HepG2 (cell line): ENCODE results near the gene RNPEPL1. TPM values are rescaled to one million over a fixed set of nuclear protein-coding genes. Genes with fewer than 3 reads are reported as not detected.

Experiments used
- AGO2 ChIP-seq: fragments of 200-400 bp; formaldehyde crosslinking; optimal IDR thresholded peaks from 2 replicates; pipeline ENCODE3; 2017; ENCODE audit warnings: mild to moderate bottlenecking, low read depth, low read length, moderate library complexity
- AHDC1 ChIP-seq: sonication (generic); formaldehyde crosslinking; IDR thresholded peaks from 2 replicates; pipeline ENCODE4 v1.5.1; 2020; ENCODE audit warnings: mild to moderate bottlenecking, missing genetic modification reagents, borderline replicate concordance
- ELK4 ChIP-seq: sonication (generic); formaldehyde crosslinking; IDR thresholded peaks from 2 replicates; pipeline ENCODE4 v1.9.0; 2021; ENCODE audit warnings: missing genetic modification reagents, borderline replicate concordance
- PAX8 ChIP-seq: sonication (generic); formaldehyde crosslinking; IDR thresholded peaks from 2 replicates; pipeline ENCODE4 v1.8.0; 2022; ENCODE audit warnings: mild to moderate bottlenecking, missing genetic modification reagents, borderline replicate concordance
- SALL1 ChIP-seq: sonication (generic); formaldehyde crosslinking; IDR thresholded peaks from 2 replicates; pipeline ENCODE4 v1.8.0; 2022; ENCODE audit warnings: mild to moderate bottlenecking, missing genetic modification reagents
- SKIL ChIP-seq: sonication (generic); formaldehyde crosslinking; IDR thresholded peaks from 2 replicates; pipeline ENCODE4 v1.8.0; 2022; ENCODE audit warnings: missing genetic modification reagents, mild to moderate bottlenecking, moderate library complexity, borderline replicate concordance
- ZFYVE20 ChIP-seq: sonication (generic); formaldehyde crosslinking; IDR thresholded peaks from 2 replicates; pipeline ENCODE4 v1.8.0; 2023; ENCODE audit warnings: low read depth, mild to moderate bottlenecking, moderate library complexity, missing genetic modification reagents, borderline replicate concordance
- ZNF512B ChIP-seq: sonication (generic); formaldehyde crosslinking; IDR thresholded peaks from 2 replicates; pipeline ENCODE4 v1.5.1; 2020; ENCODE audit warnings: missing genetic modification reagents, mild to moderate bottlenecking, borderline replicate concordance
- ZNF772 ChIP-seq: sonication (generic); formaldehyde crosslinking; IDR thresholded peaks from 2 replicates; pipeline ENCODE4 v1.5.0; 2020; ENCODE audit warnings: mild to moderate bottlenecking, missing genetic modification reagents
- ZSCAN29 ChIP-seq: sonication (generic); formaldehyde crosslinking; conservative IDR thresholded peaks from 2 replicates; pipeline ENCODE4 v1.4.0; 2020; ENCODE audit warnings: mild to moderate bottlenecking, missing genetic modification reagents
- ZSCAN31 ChIP-seq: sonication (generic); formaldehyde crosslinking; IDR thresholded peaks from 2 replicates; pipeline ENCODE4 v1.5.0; 2020; ENCODE audit warnings: low read depth, mild to moderate bottlenecking, missing genetic modification reagents
- polyA plus RNA-seq, 8 experiments: library from polyadenylated mRNA; depleted of rRNA in 3 of 8; stranded (reverse) in 7 of 8; unstranded in 1 of 8; fragments of >200 nt; fragmentation: Illumina TruSeq in 4 of 8; extraction: Trizol in 4 of 8; gene quantifications; 2 replicates each; pipeline versions ENCODE4 v1.2.1 to v1.2.3, GENCODE V29; 2011 to 2016; ENCODE audit warnings: low read depth in 4 of 8, missing spikeins in 1 of 8, mixed read lengths in 1 of 8; ENCODE audit not compliant: insufficient read depth in 1 of 8
- total RNA-seq, 5 experiments: library from RNA; depleted of rRNA; stranded (reverse); fragments of >200 nt; fragmentation: Illumina TruSeq; extraction: Trizol; gene quantifications; 2 replicates each; pipeline ENCODE4 v1.2.3, GENCODE V29; 2016; ENCODE audit warnings: low read depth in 1 of 5

Gene RNPEPL1
- total and polyA plus RNA-seq, 2 of the 13 experiments (the other 11 are each of a cell fraction or from before 2014, with no cell fraction given): 13.0 to 18.0 TPM

GRCh38 chr2:240604939-240605716, 36.8 kb downstream of the RNPEPL1 start (continued):
- no peak for TF ChIP-seq ZNF512B (CRISPR knock-in tag)
- TF ChIP-seq SKIL (CRISPR knock-in tag): peak; percentile 40; the same call in 1 of the 2 replicates
- no peak; the same call in 1 of the 2 replicates for TF ChIP-seq AHDC1 (CRISPR knock-in tag)
- 0 out of 2 replicates have a peak, but pooled peaks have one; percentile 20 for TF ChIP-seq ZFYVE20 (CRISPR knock-in tag)
- TF ChIP-seq AGO2: peak; percentile 44
- TF ChIP-seq ELK4 (CRISPR knock-in tag): no peak
- peak; percentile 86 for TF ChIP-seq ZSCAN31
- TF ChIP-seq ZNF772 (CRISPR knock-in tag): no peak; the same call in none of the 2 replicates
- peak; percentile 84; the same call in 1 of the 2 replicates for TF ChIP-seq PAX8 (CRISPR knock-in tag)
- peak; percentile 72 for TF ChIP-seq SALL1
- peak; percentile 60 for TF ChIP-seq ZSCAN29 (CRISPR knock-in tag)
